ENCODE results near the gene RALGAPA2. TPM values are rescaled to one million over a fixed set of nuclear protein-coding genes. Genes with fewer than 3 reads are reported as not detected.

Gene RALGAPA2
- total and polyA plus RNA-seq, 9 donors = 8.4 to 31.7 (median 19.9) TPM

DNA sequence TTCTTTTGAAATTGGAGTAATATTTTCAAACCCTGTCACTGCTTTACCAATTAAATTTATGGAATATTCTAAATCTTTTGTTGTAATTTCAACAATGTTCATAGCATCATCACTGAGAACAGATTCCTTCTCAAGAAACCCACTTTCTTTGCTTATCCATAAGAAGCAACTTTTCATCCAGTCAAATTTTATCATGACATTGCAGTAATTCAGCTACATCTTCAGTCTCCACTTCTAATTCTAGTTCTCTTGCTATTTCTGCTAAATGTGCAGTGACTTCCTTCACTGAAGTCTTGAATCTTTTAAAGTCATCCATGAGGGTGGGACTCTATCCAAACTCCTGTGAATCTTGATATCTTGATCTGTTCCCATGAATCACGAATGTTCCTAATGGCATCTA is 212.1 kb downstream of the RALGAPA2 start:
- TF ChIP-seq POLR2A (IDR thresholded peaks at IDR 0.05) (no peak), EP300 (IDR thresholded peaks at IDR 0.05) (no peak)
- TF ChIP-seq, protein P1, sequence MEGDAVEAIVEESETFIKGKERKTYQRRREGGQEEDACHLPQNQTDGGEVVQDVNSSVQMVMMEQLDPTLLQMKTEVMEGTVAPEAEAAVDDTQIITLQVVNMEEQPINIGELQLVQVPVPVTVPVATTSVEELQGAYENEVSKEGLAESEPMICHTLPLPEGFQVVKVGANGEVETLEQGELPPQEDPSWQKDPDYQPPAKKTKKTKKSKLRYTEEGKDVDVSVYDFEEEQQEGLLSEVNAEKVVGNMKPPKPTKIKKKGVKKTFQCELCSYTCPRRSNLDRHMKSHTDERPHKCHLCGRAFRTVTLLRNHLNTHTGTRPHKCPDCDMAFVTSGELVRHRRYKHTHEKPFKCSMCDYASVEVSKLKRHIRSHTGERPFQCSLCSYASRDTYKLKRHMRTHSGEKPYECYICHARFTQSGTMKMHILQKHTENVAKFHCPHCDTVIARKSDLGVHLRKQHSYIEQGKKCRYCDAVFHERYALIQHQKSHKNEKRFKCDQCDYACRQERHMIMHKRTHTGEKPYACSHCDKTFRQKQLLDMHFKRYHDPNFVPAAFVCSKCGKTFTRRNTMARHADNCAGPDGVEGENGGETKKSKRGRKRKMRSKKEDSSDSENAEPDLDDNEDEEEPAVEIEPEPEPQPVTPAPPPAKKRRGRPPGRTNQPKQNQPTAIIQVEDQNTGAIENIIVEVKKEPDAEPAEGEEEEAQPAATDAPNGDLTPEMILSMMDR (IDR thresholded peaks at IDR 0.05) = no peak
- no peak overlapping the region for H3K27ac ChIP-seq
- no peaks in the 10 kb centered on the region for H3K9me3 ChIP-seq
- no peaks in the 10 kb centered on the region for H3K4me1 ChIP-seq (ENCODE audit: insufficient read depth)
- 86 to 94% (median 86%) methylated on average over 1 of the region's 1 CpG for WGBS, 3 donors
- H3K4me3 ChIP-seq = no peak overlapping the region
- intact Hi-C loops (cut with DNase I) = no loop called here
- DNase-seq = no peak
- no peaks in the 10 kb centered on the region for H3K36me3 ChIP-seq
- no peaks in the 10 kb centered on the region for H3K27me3 ChIP-seq

DNA sequence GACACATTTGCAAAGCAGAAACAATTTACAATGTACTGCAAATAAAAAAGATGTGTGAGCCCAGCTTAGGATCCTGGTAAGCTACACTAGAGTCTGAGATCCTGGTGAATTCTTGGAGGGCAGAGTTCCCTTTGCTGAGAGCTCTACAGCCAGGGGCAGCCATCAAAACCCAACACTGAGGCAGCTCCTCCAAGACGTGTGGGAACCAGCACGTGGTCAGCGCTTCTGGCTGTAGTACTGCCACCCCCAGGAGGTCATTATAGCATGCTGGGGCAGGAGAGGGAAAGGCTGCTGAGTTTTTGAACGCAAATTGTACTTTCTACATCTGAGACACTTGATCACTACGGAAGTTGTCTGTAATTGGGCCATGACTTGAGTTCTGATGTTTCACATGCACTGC is 213.0 kb downstream of the RALGAPA2 start:
- H3K4me1 ChIP-seq (ENCODE audit: insufficient read depth) = no peaks in the 10 kb centered on the region
- intact Hi-C loops (cut with DNase I) = no loop called here

DNA sequence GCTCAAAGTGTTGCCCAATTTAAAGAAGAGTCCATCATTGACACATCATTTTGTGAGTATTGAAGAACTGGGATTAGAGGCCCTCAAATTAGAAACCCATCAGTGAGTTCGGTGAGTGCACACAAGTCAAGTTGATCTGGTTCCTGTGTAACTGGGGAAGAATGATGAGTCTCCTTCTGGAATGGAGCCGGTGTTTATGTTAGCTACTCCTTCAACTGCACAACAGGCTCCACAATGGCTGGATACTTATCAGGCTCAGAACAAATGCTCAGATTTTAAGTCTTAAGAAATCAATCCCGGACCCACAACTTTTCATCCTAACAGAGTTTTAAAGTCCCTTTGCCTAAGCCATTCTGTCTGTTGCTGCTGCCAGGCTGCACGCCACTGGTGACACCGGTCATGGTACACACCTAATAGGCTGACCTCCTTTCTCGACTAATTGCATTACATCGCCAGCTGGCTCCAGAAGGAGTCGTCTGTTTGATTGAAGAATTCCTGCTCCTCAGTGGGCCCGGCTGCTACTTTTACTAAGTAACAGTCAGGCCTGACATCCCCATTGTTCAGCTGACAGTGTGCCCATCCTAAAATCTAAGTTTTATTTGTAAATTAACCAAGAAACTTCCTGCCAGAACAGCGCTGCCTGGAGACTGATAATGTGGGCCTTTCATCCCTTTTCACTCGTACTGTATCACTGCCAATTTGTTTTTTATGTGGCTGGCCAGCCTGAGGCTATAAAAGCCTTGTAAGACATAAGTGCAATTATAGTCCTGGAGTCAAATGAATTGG is 214.2 kb downstream of the RALGAPA2 start:
- intact Hi-C loops (cut with DNase I) = no loop called here
- no peaks in the 10 kb centered on the region for H3K27me3 ChIP-seq
- TF ChIP-seq, protein P1 (IDR thresholded peaks at IDR 0.05) = no peak
- TF ChIP-seq EP300 (IDR thresholded peaks at IDR 0.05) = no peak
- TF ChIP-seq POLR2A (IDR thresholded peaks at IDR 0.05) = no peak
- 59 to 65% (median 63%) methylated on average over 11 of the region's 11 CpGs for WGBS, 3 donors
- H3K36me3 ChIP-seq = no peaks in the 10 kb centered on the region
- DNase-seq = no peak
- no peaks in the 10 kb centered on the region for H3K4me1 ChIP-seq (ENCODE audit: insufficient read depth)
- H3K9me3 ChIP-seq = no peaks in the 10 kb centered on the region
- no peak overlapping the region for H3K27ac ChIP-seq
- no peak overlapping the region for H3K4me3 ChIP-seq

More for the DNA sequence above, 213.0 kb downstream of the RALGAPA2 start:
- WGBS, 3 donors = 87 to 90% (median 90%) methylated on average over 5 of the region's 5 CpGs
- H3K9me3 ChIP-seq = no peaks in the 10 kb centered on the region
- TF ChIP-seq, protein P1 (IDR thresholded peaks at IDR 0.05) = no peak
- no peak for TF ChIP-seq EP300 (IDR thresholded peaks at IDR 0.05)
- TF ChIP-seq POLR2A (IDR thresholded peaks at IDR 0.05) = no peak
- no peak overlapping the region for H3K4me3 ChIP-seq
- DNase-seq = no peak
- H3K27me3 ChIP-seq = no peaks in the 10 kb centered on the region
- H3K27ac ChIP-seq = no peak overlapping the region
- no peaks in the 10 kb centered on the region for H3K36me3 ChIP-seq

DNA sequence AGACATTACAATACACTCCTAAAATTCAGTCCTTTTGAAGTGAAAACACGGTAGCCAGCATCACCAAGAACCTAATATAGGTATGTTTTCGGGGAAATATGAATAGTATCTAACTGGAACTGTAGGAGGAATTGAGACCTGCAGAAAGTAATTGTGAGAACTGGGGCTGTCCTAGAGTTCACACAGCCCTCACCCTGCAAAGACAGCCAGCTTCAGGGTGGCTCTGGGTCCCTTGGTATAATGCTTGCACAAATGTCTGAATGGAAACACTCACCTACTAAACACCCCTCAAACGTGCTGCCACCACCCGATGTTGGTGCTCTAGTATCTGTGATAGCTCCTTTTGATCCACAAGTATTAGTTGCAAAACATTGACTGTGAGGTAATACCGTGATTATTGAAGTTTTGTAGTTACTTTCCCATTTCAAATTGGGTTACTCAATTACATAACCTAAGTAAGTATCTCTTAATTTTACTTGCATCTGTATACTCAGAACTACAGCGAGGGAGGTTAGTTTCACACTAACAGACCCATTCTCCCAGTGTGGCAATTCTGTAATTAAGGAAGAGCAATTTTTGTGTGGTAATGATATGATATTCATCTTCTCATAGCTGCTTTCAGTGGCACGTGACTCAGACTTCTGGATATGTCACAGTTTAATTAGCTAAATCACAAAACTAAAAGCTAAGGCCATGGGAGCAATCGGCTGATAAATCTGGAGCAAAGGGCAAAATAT is 215.0 kb downstream of the RALGAPA2 start:
- WGBS, 3 donors = 92 to 96% (median 94%) methylated on average over 8 of the region's 8 CpGs
- H3K36me3 ChIP-seq = no peaks in the 10 kb centered on the region
- H3K27me3 ChIP-seq = no peaks in the 10 kb centered on the region
- intact Hi-C loops (cut with DNase I) = no loop called here
- TF ChIP-seq EP300 (IDR thresholded peaks at IDR 0.05) (no peak), POLR2A (IDR thresholded peaks at IDR 0.05) (no peak)
- TF ChIP-seq, protein P1 (IDR thresholded peaks at IDR 0.05) = no peak
- no peak overlapping the region for H3K4me3 ChIP-seq
- H3K4me1 ChIP-seq (ENCODE audit: insufficient read depth) = no peaks in the 10 kb centered on the region
- DNase-seq = no peak
- no peaks in the 10 kb centered on the region for H3K9me3 ChIP-seq
- no peak overlapping the region for H3K27ac ChIP-seq

Data from ovary (tissue), 9 donors.